Measurements from ENCODE around the gene CRYL1. TPM values are rescaled to one million over a fixed set of nuclear protein-coding genes. Genes with fewer than 3 reads are reported as not detected.

The CRYL1 gene
- total and polyA plus RNA-seq, 9 of the 15 experiments (the other 6 are each of a cell fraction or from before 2014, with no cell fraction given), result 1.0 to 6.9 (median 2.4) TPM

DNA sequence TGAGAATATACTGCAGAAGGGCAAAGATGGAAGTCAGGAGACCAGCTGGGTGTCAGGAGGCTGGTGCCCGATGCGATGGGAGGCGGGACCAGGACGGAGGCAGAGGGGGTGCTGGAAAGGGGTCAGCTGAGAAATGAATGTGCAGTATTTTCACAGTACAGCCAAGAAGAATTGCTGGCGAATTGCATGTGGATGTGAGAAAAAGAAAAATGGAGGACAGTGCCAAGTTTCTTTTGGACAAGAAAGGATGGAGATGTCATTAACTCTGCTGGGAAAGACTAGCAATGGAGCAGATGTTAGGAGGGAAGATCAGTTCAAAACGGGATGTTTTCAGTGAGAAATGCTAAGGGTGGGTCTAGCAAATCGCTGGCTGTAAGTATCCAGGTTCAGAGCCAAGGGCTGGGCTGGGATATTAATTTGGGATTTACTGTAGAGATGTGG is 7.0 kb downstream of the CRYL1 start (continued):
- TF ChIP-seq C11orf30 (IDR thresholded peaks at IDR 0.05; ENCODE audit: low read depth) (no peak), ZNF324 (CRISPR knock-in tag; IDR thresholded peaks at IDR 0.05) (no peak)

- intact Hi-C loops (cut with micrococcal nuclease) (no loop called here), in situ Hi-C loops (cut with MboI) (no loop called here)
- Histone ChIP-seq H3K9me1 (ENCODE audit: control insufficient read depth, insufficient read depth, low read length) (no peaks in the 10 kb centered on the region), H3K4me1 (replicated peaks in 1 of 2; ENCODE audit: control insufficient read depth in 2 of 2, insufficient read depth in 2 of 2, low read length in 2 of 2) (no peaks in the 10 kb centered on the region; a peak in 2 of 5 replicates), H3K79me2 (ENCODE audit: control insufficient read depth, insufficient read depth, low read length) (no peaks in the 10 kb centered on the region), H2AFZ (ENCODE audit: low read depth, low read length) (no peak overlapping the region), H3K27ac (ENCODE audit: extremely low read depth, low read depth, low read length) (no peak overlapping the region), H3K27me3 (ENCODE audit: control insufficient read depth in 2 of 2, insufficient read depth in 2 of 2, low read length in 2 of 2) (no peaks in the 10 kb centered on the region), H3K4me2 (ENCODE audit: insufficient read depth, low read length) (no peak overlapping the region), H4K20me1 (replicated peaks; ENCODE audit: control insufficient read depth, insufficient read depth, low read length) (no peaks in the 10 kb centered on the region), H3K4me3 (no peak overlapping the region), H3K9me3 (replicated peaks; ENCODE audit: control insufficient read depth, insufficient read depth, low read depth, low read length) (no peaks in the 10 kb centered on the region), H3K36me3 (ENCODE audit: control insufficient read depth, insufficient read depth, low read length) (no peaks in the 10 kb centered on the region), H3K9ac (ENCODE audit: insufficient read depth in 1 of 2, low read depth in 2 of 2, low read length in 2 of 2) (no peak overlapping the region)
- BruUV-seq (replicated peaks), result no TSS peak
- TF ChIP-seq, protein P1, sequence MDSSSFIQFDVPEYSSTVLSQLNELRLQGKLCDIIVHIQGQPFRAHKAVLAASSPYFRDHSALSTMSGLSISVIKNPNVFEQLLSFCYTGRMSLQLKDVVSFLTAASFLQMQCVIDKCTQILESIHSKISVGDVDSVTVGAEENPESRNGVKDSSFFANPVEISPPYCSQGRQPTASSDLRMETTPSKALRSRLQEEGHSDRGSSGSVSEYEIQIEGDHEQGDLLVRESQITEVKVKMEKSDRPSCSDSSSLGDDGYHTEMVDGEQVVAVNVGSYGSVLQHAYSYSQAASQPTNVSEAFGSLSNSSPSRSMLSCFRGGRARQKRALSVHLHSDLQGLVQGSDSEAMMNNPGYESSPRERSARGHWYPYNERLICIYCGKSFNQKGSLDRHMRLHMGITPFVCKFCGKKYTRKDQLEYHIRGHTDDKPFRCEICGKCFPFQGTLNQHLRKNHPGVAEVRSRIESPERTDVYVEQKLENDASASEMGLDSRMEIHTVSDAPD (CRISPR knock-in tag; IDR thresholded peaks at IDR 0.05), result no peak
- TF ChIP-seq DMBX1 (CRISPR knock-in tag; IDR thresholded peaks at IDR 0.05; ENCODE audit: borderline replicate concordance) (no peak), BCL6 (CRISPR knock-in tag; IDR thresholded peaks at IDR 0.05) (no peak), FOXJ3 (CRISPR knock-in tag; IDR thresholded peaks at IDR 0.05) (no peak), ZNF431 (CRISPR knock-in tag; IDR thresholded peaks at IDR 0.05) (no peak), SMAD1 (IDR thresholded peaks at IDR 0.05; ENCODE audit: low read depth, low read length, partially characterized antibody) (no peak)
- TF ChIP-seq, protein P2, sequence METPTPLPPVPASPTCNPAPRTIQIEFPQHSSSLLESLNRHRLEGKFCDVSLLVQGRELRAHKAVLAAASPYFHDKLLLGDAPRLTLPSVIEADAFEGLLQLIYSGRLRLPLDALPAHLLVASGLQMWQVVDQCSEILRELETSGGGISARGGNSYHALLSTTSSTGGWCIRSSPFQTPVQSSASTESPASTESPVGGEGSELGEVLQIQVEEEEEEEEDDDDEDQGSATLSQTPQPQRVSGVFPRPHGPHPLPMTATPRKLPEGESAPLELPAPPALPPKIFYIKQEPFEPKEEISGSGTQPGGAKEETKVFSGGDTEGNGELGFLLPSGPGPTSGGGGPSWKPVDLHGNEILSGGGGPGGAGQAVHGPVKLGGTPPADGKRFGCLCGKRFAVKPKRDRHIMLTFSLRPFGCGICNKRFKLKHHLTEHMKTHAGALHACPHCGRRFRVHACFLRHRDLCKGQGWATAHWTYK (CRISPR knock-in tag; IDR thresholded peaks at IDR 0.05), result no peak
- TF ChIP-seq, protein P3, sequence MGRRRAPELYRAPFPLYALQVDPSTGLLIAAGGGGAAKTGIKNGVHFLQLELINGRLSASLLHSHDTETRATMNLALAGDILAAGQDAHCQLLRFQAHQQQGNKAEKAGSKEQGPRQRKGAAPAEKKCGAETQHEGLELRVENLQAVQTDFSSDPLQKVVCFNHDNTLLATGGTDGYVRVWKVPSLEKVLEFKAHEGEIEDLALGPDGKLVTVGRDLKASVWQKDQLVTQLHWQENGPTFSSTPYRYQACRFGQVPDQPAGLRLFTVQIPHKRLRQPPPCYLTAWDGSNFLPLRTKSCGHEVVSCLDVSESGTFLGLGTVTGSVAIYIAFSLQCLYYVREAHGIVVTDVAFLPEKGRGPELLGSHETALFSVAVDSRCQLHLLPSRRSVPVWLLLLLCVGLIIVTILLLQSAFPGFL (CRISPR knock-in tag; IDR thresholded peaks at IDR 0.05), result no peak
- 31% methylated on average over 2 of the region's 2 CpGs for WGBS (ENCODE audit: insufficient coverage, low coverage, missing lambda C conversion rate)
- ATAC-seq, result no peak
- ChIA-PET POLR2A (interaction anchor here (0.9 kb wide), 1 partner anchor 311 kb away, joined by 3 read pairs; no protein-coding TSS in a partner anchor), CTCF (ENCODE audit: low intra/inter-chr PET ratio) (no interaction called here)
- no peak for FAIRE-seq
- no peak for DNase-seq (ENCODE audit: extremely low read depth in 1 of 4, low spot score in 3 of 4)
These were observed 10.8 kb downstream of the CRYL1 start for GRCh38 chr13:20514866-20515265.

Data from K562 (cell line).